ENCODE data around the gene ALOX12B.

The ALOX12B gene

GRCh38 chr17:8087075-8087951, at the start of gene ALOX12B:
Gene ALOX12B, minus strand, starts transcription at chr17:8087716. Its CDS starts 274 bp downstream, at chr17:8087442.
- no peak within 1 kb of the TSS for H3K27ac Mint-ChIP-seq
- no peaks in the 10 kb centered on the region for H3K36me3 Mint-ChIP-seq (ENCODE audit: low read depth)
- H3K4me1 Mint-ChIP-seq (ENCODE audit: low read depth) = no peaks in the 10 kb centered on the region
- H3K4me3 Mint-ChIP-seq = no peak within 1 kb of the TSS
- H3K9me3 Mint-ChIP-seq = no peaks in the 10 kb centered on the region
- peaks cover 12% of the 10 kb centered on the region for H3K27me3 Mint-ChIP-seq

GRCh38 chr17:8133941-8134340, 46.4 kb upstream of the ALOX12B start:
- Mint-ChIP-seq H3K27ac (no peak overlapping the region), H3K4me3 (no peak overlapping the region), H3K9me3 (no peaks in the 10 kb centered on the region), H3K36me3 (ENCODE audit: low read depth) (no peaks in the 10 kb centered on the region), H3K27me3 (peaks cover 8% of the 10 kb centered on the region), H3K4me1 (ENCODE audit: low read depth) (peaks cover 8% of the 10 kb centered on the region)

- H3K4me3 Mint-ChIP-seq = no peak overlapping the region
- peaks cover 8% of the 10 kb centered on the region for H3K4me1 Mint-ChIP-seq (ENCODE audit: low read depth)
- H3K36me3 Mint-ChIP-seq (ENCODE audit: low read depth) = no peaks in the 10 kb centered on the region
- H3K27me3 Mint-ChIP-seq = peaks cover 8% of the 10 kb centered on the region
- no peak overlapping the region for H3K27ac Mint-ChIP-seq
- no peaks in the 10 kb centered on the region for H3K9me3 Mint-ChIP-seq
These were observed 45.9 kb upstream of the ALOX12B start for GRCh38 chr17:8133399-8133798.

GRCh38 chr17:8131844-8132441, 44.4 kb upstream of the ALOX12B start:
- Mint-ChIP-seq H3K27ac (no peak overlapping the region), H3K9me3 (no peaks in the 10 kb centered on the region), H3K4me3 (no peak overlapping the region), H3K36me3 (ENCODE audit: low read depth) (no peaks in the 10 kb centered on the region), H3K4me1 (ENCODE audit: low read depth) (peaks cover 12% of the 10 kb centered on the region), H3K27me3 (peaks cover 12% of the 10 kb centered on the region)

- peaks cover 44% of the 10 kb centered on the region for H3K4me1 Mint-ChIP-seq (ENCODE audit: low read depth)
- H3K27ac Mint-ChIP-seq = no peak overlapping the region
- no peaks in the 10 kb centered on the region for H3K9me3 Mint-ChIP-seq
- peaks cover 4% of the 10 kb centered on the region for H3K36me3 Mint-ChIP-seq (ENCODE audit: low read depth)
- H3K4me3 Mint-ChIP-seq = no peak overlapping the region
- peaks cover 31% of the 10 kb centered on the region for H3K27me3 Mint-ChIP-seq
These were observed 40.7 kb upstream of the ALOX12B start for GRCh38 chr17:8128125-8128784.

GRCh38 chr17:8126491-8127066, 39.1 kb upstream of the ALOX12B start:
- peaks cover 50% of the 10 kb centered on the region for H3K4me1 Mint-ChIP-seq (ENCODE audit: low read depth)

GRCh38 chr17:8125947-8126490, 38.5 kb upstream of the ALOX12B start:
- Mint-ChIP-seq H3K4me1 (ENCODE audit: low read depth) (peaks cover 51% of the 10 kb centered on the region), H3K36me3 (ENCODE audit: low read depth) (peaks cover 4% of the 10 kb centered on the region), H3K27me3 (peaks cover 39% of the 10 kb centered on the region), H3K9me3 (no peaks in the 10 kb centered on the region), H3K27ac (peak overlapping the region; percentile 97), H3K4me3 (peak overlapping the region; percentile 91)

More at GRCh38 chr17:8126491-8127066, 39.1 kb upstream of the ALOX12B start:
- Mint-ChIP-seq H3K27me3 (peaks cover 39% of the 10 kb centered on the region), H3K36me3 (ENCODE audit: low read depth) (peaks cover 4% of the 10 kb centered on the region), H3K4me3 (peak overlapping the region; percentile 91), H3K27ac (peak overlapping the region; percentile 97), H3K9me3 (no peaks in the 10 kb centered on the region)

- Mint-ChIP-seq H3K36me3 (ENCODE audit: low read depth) (peaks cover 9% of the 10 kb centered on the region), H3K9me3 (no peaks in the 10 kb centered on the region), H3K4me3 (peak overlapping the region; percentile 91), H3K27ac (peak overlapping the region; percentile 97), H3K4me1 (ENCODE audit: low read depth) (peaks cover 58% of the 10 kb centered on the region), H3K27me3 (peaks cover 44% of the 10 kb centered on the region)
These were observed 37.8 kb upstream of the ALOX12B start for GRCh38 chr17:8125154-8125946.

GRCh38 chr17:8124350-8125153, 37.0 kb upstream of the ALOX12B start:
- Mint-ChIP-seq H3K36me3 (ENCODE audit: low read depth) (peaks cover 12% of the 10 kb centered on the region), H3K4me1 (ENCODE audit: low read depth) (peaks cover 66% of the 10 kb centered on the region), H3K9me3 (no peaks in the 10 kb centered on the region), H3K27ac (peak overlapping the region; percentile 97), H3K27me3 (peaks cover 42% of the 10 kb centered on the region), H3K4me3 (peak overlapping the region; percentile 91)

GRCh38 chr17:8123695-8124349, 36.3 kb upstream of the ALOX12B start, which contains the start of gene HES7:
Gene HES7, minus strand, starts transcription at chr17:8124106. Its CDS starts 22 bp downstream, at chr17:8124084.
- Mint-ChIP-seq H3K27ac (peak within 1 kb of the TSS; percentile 97), H3K4me3 (peak within 1 kb of the TSS; percentile 91), H3K9me3 (no peaks in the 10 kb centered on the region), H3K4me1 (ENCODE audit: low read depth) (peaks cover 72% of the 10 kb centered on the region), H3K36me3 (ENCODE audit: low read depth) (peaks cover 15% of the 10 kb centered on the region), H3K27me3 (peaks cover 44% of the 10 kb centered on the region)

GRCh38 chr17:8122924-8123694, 35.6 kb upstream of the ALOX12B start:
- H3K27me3 Mint-ChIP-seq = peaks cover 47% of the 10 kb centered on the region
- peaks cover 16% of the 10 kb centered on the region for H3K36me3 Mint-ChIP-seq (ENCODE audit: low read depth)
- peaks cover 79% of the 10 kb centered on the region for H3K4me1 Mint-ChIP-seq (ENCODE audit: low read depth)
- no peaks in the 10 kb centered on the region for H3K9me3 Mint-ChIP-seq
- peak overlapping the region; percentile 59 for H3K27ac Mint-ChIP-seq
- H3K4me3 Mint-ChIP-seq = peak overlapping the region; percentile 91

GRCh38 chr17:8122422-8122923, 35.0 kb upstream of the ALOX12B start:
- H3K27me3 Mint-ChIP-seq = peaks cover 54% of the 10 kb centered on the region
- H3K36me3 Mint-ChIP-seq (ENCODE audit: low read depth) = peaks cover 16% of the 10 kb centered on the region
- H3K9me3 Mint-ChIP-seq = no peaks in the 10 kb centered on the region
- peak overlapping the region; percentile 91 for H3K4me3 Mint-ChIP-seq
- H3K27ac Mint-ChIP-seq = peak overlapping the region; percentile 58
- H3K4me1 Mint-ChIP-seq (ENCODE audit: low read depth) = peaks cover 86% of the 10 kb centered on the region

All from stimulated activated naive CD8-positive, alpha-beta T cell treated with anti-CD3 and anti-CD28 coated beads, Interleukin-15, Interleukin-2, amounts not matched to agents 100 ng/mL and 50 ng/mL, for 24 hours (primary cell).